HepG2 (cell line): ENCODE results near the gene JDP2. TPM values are rescaled to one million over a fixed set of nuclear protein-coding genes. Genes with fewer than 3 reads are reported as not detected.

ENCODE experiments used
- ATAC-seq: fragments of 200-7000 bp; cut with Tn5 transposase; 3 replicates; pipeline ENCODE4 v1.9.1; 2020; ENCODE audit warnings: mild to moderate bottlenecking, moderate library complexity
- BruUV-seq: library from RNA; stranded (reverse); fragments of 400-500 nt; replicated peaks from 2 replicates; lab custom pipeline; 2021; lab: Mats Ljungman, UMichigan
- CTCF ChIA-PET: fragments of 300-600 bp; formaldehyde crosslinking; extraction: SDS; loops from one replicate; lab custom pipeline; 2021; ENCODE audit warnings: low total read pairs, inconsistent platforms, low intra/inter-chr PET ratio; lab: Yijun Ruan, JAX
- POLR2A ChIA-PET: fragments of 350-600 bp; sonication (Branson Sonifier 250); formaldehyde crosslinking; loops from one replicate; lab custom pipeline; 2020; ENCODE audit warnings: antibody characterized with exemption, inconsistent platforms; lab: Yijun Ruan, JAX
- DNase-seq: peaks from one replicate; pipeline ENCODE4 v3.0.0-alpha.2; 2015; ENCODE audit warnings: low spot score
- FAIRE-seq: peaks from 3 replicates; lab custom pipeline; 2011; peaks lifted over from hg19 to GRCh38; lab: Jason Lieb, UNC
- H2AFZ ChIP-seq: one replicate; pipeline ENCODE4 v1.6.1; 2011; ENCODE audit warnings: low read length, inconsistent platforms
- H3K27ac ChIP-seq: fragments of 300-600 bp; 3 replicates; pipeline ENCODE4 v1.8.0; 2011; ENCODE audit warnings: mixed run types, mild to moderate bottlenecking, mixed read lengths, low read length, inconsistent platforms; ENCODE audit not compliant: insufficient read depth; ENCODE audit errors: extremely low read length
- H3K27me3 ChIP-seq, 2 experiments: fragments of 200-600 bp in 1 of 2; 2 replicates in 1 of 2; 3 replicates in 1 of 2; pipeline versions ENCODE4 v1.6.0 to v1.8.0; 2011; ENCODE audit warnings: low read length in 2 of 2, mild to moderate bottlenecking in 2 of 2, moderate library complexity in 2 of 2, inconsistent platforms in 1 of 2; ENCODE audit not compliant: insufficient read depth in 2 of 2, control insufficient read depth in 1 of 2
- H3K36me3 ChIP-seq, 2 experiments: fragments of 200-600 bp in 1 of 2; replicated peaks in 1 of 2; 2 replicates in 1 of 2; 3 replicates in 1 of 2; pipeline versions ENCODE4 v1.5.1 to v1.8.0; 2011; ENCODE audit warnings: low read length in 2 of 2, inconsistent platforms in 1 of 2; ENCODE audit not compliant: insufficient read depth in 2 of 2, control insufficient read depth in 1 of 2
- H3K4me1 ChIP-seq: 2 replicates; pipeline ENCODE4 v1.5.1; 2012; ENCODE audit warnings: low read length, inconsistent platforms; ENCODE audit not compliant: insufficient read depth
- H3K4me2 ChIP-seq: 2 replicates; pipeline ENCODE4 v1.6.0; 2011; ENCODE audit warnings: low read depth, low read length, inconsistent platforms
- H3K4me3 ChIP-seq, 3 experiments: fragments of 200-600 bp in 1 of 3; sonication (generic), shearing (Covaris generic) in 1 of 3; replicated peaks in 1 of 3; 2 replicates each; pipeline ENCODE4 v1.5.1; 2011 to 2016; ENCODE audit warnings: low read length in 3 of 3, inconsistent platforms in 2 of 3, low read depth in 2 of 3, mild to moderate bottlenecking in 2 of 3, control low read depth in 1 of 3, mixed read lengths in 1 of 3; ENCODE audit not compliant: insufficient read depth in 1 of 3
- H3K79me2 ChIP-seq: one replicate; pipeline ENCODE4 v1.6.1; 2011; ENCODE audit warnings: low read length, inconsistent platforms; ENCODE audit not compliant: insufficient read depth
- H3K9ac ChIP-seq: 2 replicates; pipeline ENCODE4 v1.6.0; 2011; ENCODE audit warnings: mild to moderate bottlenecking, low read depth, low read length, inconsistent platforms; ENCODE audit not compliant: insufficient read depth
- H3K9me3 ChIP-seq: 2 replicates; pipeline ENCODE4 v1.5.1; 2012; ENCODE audit warnings: mild to moderate bottlenecking, low read length
- H4K20me1 ChIP-seq: 2 replicates; pipeline ENCODE4 v1.6.0; 2011; ENCODE audit warnings: inconsistent platforms, mild to moderate bottlenecking, low read length, moderate library complexity; ENCODE audit not compliant: insufficient read depth
- KLF16 ChIP-seq, 2 experiments: sonication (generic) in 1 of 2; formaldehyde crosslinking in 1 of 2; IDR thresholded peaks; 2 replicates each; pipeline versions ENCODE4 v1.6.1 to v1.8.0; 2016 to 2023; ENCODE audit warnings: missing genetic modification reagents in 2 of 2, missing compliant biosample characterization in 1 of 2
- SUZ12 ChIP-seq: fragments of 150-350 bp; IDR thresholded peaks from 2 replicates; pipeline ENCODE4 v1.6.1; 2014; ENCODE audit warnings: low read depth, low read length
- TEF ChIP-seq: sonication (generic); formaldehyde crosslinking; IDR thresholded peaks from 2 replicates; pipeline ENCODE4 v1.5.0; 2020; ENCODE audit warnings: missing genetic modification reagents
- ZNF274 ChIP-seq: sonication (generic); formaldehyde crosslinking; IDR thresholded peaks from 2 replicates; pipeline ENCODE4 v1.5.1; 2020; ENCODE audit warnings: mild to moderate bottlenecking, missing genetic modification reagents
- WGBS: methylation state at CpG from one replicate; pipeline ENCODE4 v1.1.6; 2017; ENCODE audit warnings: low lambda C conversion rate; 5-methylcytosine and 5-hydroxymethylcytosine counted together
- in situ Hi-C: cut with HindIII; loops from 2 replicates; pipeline ENCODE4 v1.10.0; 2017; ENCODE audit warnings: low pct_unique_long_range_greater_than_20kb; ENCODE audit not compliant: extremely low pct_ligation_motif_present
- intact Hi-C: fragments of 100-400 bp; cut with micrococcal nuclease; formaldehyde crosslinking; loops from one replicate; pipeline ENCODE4 v1.10.0; 2022; ENCODE audit not compliant: unreplicated experiment
- polyA plus RNA-seq, 8 experiments: library from polyadenylated mRNA; depleted of rRNA in 3 of 8; stranded (reverse) in 7 of 8; unstranded in 1 of 8; fragments of >200 nt; fragmentation: Illumina TruSeq in 4 of 8; extraction: Trizol in 4 of 8; gene quantifications; 2 replicates each; pipeline versions ENCODE4 v1.2.1 to v1.2.3, GENCODE V29; 2011 to 2016; ENCODE audit warnings: low read depth in 4 of 8, missing spikeins in 1 of 8, mixed read lengths in 1 of 8; ENCODE audit not compliant: insufficient read depth in 1 of 8
- total RNA-seq, 5 experiments: library from RNA; depleted of rRNA; stranded (reverse); fragments of >200 nt; fragmentation: Illumina TruSeq; extraction: Trizol; gene quantifications; 2 replicates each; pipeline ENCODE4 v1.2.3, GENCODE V29; 2016; ENCODE audit warnings: low read depth in 1 of 5
- TF ChIP-seq, protein P1 (sequence below), 2 experiments: sonication (generic) in 1 of 2; formaldehyde crosslinking in 1 of 2; IDR thresholded peaks; 2 replicates each; pipeline versions ENCODE4 v1.6.1 to v1.9.0; 2014 to 2022; ENCODE audit warnings: antibody characterized with exemption in 1 of 2, borderline replicate concordance in 1 of 2, inconsistent platforms in 1 of 2, low read depth in 1 of 2, missing genetic modification reagents in 1 of 2
- TF ChIP-seq, protein P2 (sequence below): sonication (generic); formaldehyde crosslinking; IDR thresholded peaks from 2 replicates; pipeline ENCODE4 v1.4.0; 2020; ENCODE audit warnings: mild to moderate bottlenecking, missing genetic modification reagents
- TF ChIP-seq, protein P3 (sequence below): sonication (generic); formaldehyde crosslinking; IDR thresholded peaks from 2 replicates; pipeline ENCODE4 v1.4.0; 2020; ENCODE audit warnings: mild to moderate bottlenecking, missing genetic modification reagents

JDP2 gene
- total and polyA plus RNA-seq, 2 of the 13 experiments (the other 11 are each of a cell fraction or from before 2014, with no cell fraction given): 8.0 to 8.9 TPM

GRCh38 chr14:75501080-75501479 is 73.3 kb downstream of the JDP2 start (continued):
- TF ChIP-seq, protein P1, sequence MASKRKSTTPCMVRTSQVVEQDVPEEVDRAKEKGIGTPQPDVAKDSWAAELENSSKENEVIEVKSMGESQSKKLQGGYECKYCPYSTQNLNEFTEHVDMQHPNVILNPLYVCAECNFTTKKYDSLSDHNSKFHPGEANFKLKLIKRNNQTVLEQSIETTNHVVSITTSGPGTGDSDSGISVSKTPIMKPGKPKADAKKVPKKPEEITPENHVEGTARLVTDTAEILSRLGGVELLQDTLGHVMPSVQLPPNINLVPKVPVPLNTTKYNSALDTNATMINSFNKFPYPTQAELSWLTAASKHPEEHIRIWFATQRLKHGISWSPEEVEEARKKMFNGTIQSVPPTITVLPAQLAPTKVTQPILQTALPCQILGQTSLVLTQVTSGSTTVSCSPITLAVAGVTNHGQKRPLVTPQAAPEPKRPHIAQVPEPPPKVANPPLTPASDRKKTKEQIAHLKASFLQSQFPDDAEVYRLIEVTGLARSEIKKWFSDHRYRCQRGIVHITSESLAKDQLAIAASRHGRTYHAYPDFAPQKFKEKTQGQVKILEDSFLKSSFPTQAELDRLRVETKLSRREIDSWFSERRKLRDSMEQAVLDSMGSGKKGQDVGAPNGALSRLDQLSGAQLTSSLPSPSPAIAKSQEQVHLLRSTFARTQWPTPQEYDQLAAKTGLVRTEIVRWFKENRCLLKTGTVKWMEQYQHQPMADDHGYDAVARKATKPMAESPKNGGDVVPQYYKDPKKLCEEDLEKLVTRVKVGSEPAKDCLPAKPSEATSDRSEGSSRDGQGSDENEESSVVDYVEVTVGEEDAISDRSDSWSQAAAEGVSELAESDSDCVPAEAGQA (IDR thresholded peaks at IDR 0.05; ENCODE audit: low read depth): no peak
- TF ChIP-seq, protein P1 (CRISPR knock-in tag; IDR thresholded peaks at IDR 0.05; ENCODE audit: borderline replicate concordance): no peak
- TF ChIP-seq ZNF274 (CRISPR knock-in tag) (no peak), KLF16 (CRISPR knock-in tag; IDR thresholded peaks at IDR 0.05) (no peak), SUZ12 (no peak)

DNA sequence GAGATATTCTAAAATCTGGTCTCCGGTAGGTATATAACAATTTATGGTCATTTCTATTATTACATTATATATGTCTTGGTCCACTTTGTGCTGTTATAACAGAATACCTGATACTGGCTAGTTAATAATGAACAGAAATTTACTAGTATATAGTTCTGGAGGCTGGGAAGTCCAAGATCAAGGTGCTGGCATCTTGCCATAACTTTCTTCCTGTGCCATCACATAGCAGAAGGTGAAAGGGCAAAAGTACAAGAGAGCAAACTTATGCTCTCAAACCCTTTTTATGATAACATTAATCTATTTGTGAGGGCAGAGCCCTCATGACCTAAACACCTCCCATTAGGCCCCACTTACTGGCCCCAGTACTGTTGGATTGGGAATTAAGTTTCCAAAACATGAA is 76.6 kb downstream of the JDP2 start:
- intact Hi-C loops: no loop called here
- Histone ChIP-seq H3K4me2 (no peak overlapping the region), H3K4me1 (peaks cover 7% of the 10 kb centered on the region; the same call in 1 of the 2 replicates), H3K4me3 (no peak overlapping the region), H3K79me2 (no peaks in the 10 kb centered on the region), H3K27ac (no peak overlapping the region), H4K20me1 (no peaks in the 10 kb centered on the region), H3K27me3 (no peaks in the 10 kb centered on the region), H3K36me3 (no peaks in the 10 kb centered on the region), H3K9me3 (no peaks in the 10 kb centered on the region), H3K9ac (no peak overlapping the region), H2AFZ (no peak overlapping the region)
- BruUV-seq: no TSS peak
- ChIA-PET CTCF (no interaction called here), POLR2A (no interaction called here)
- no peak for FAIRE-seq
- in situ Hi-C loops: no loop called here
- DNase-seq: peak; percentile 45
- no peak for ATAC-seq
- WGBS: 97% methylated on average over 1 of the region's 1 CpG
- TF ChIP-seq TEF (CRISPR knock-in tag): no peak
- TF ChIP-seq, protein P2, sequence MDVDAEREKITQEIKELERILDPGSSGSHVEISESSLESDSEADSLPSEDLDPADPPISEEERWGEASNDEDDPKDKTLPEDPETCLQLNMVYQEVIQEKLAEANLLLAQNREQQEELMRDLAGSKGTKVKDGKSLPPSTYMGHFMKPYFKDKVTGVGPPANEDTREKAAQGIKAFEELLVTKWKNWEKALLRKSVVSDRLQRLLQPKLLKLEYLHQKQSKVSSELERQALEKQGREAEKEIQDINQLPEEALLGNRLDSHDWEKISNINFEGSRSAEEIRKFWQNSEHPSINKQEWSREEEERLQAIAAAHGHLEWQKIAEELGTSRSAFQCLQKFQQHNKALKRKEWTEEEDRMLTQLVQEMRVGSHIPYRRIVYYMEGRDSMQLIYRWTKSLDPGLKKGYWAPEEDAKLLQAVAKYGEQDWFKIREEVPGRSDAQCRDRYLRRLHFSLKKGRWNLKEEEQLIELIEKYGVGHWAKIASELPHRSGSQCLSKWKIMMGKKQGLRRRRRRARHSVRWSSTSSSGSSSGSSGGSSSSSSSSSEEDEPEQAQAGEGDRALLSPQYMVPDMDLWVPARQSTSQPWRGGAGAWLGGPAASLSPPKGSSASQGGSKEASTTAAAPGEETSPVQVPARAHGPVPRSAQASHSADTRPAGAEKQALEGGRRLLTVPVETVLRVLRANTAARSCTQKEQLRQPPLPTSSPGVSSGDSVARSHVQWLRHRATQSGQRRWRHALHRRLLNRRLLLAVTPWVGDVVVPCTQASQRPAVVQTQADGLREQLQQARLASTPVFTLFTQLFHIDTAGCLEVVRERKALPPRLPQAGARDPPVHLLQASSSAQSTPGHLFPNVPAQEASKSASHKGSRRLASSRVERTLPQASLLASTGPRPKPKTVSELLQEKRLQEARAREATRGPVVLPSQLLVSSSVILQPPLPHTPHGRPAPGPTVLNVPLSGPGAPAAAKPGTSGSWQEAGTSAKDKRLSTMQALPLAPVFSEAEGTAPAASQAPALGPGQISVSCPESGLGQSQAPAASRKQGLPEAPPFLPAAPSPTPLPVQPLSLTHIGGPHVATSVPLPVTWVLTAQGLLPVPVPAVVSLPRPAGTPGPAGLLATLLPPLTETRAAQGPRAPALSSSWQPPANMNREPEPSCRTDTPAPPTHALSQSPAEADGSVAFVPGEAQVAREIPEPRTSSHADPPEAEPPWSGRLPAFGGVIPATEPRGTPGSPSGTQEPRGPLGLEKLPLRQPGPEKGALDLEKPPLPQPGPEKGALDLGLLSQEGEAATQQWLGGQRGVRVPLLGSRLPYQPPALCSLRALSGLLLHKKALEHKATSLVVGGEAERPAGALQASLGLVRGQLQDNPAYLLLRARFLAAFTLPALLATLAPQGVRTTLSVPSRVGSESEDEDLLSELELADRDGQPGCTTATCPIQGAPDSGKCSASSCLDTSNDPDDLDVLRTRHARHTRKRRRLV (CRISPR knock-in tag): no peak
- TF ChIP-seq, protein P3, sequence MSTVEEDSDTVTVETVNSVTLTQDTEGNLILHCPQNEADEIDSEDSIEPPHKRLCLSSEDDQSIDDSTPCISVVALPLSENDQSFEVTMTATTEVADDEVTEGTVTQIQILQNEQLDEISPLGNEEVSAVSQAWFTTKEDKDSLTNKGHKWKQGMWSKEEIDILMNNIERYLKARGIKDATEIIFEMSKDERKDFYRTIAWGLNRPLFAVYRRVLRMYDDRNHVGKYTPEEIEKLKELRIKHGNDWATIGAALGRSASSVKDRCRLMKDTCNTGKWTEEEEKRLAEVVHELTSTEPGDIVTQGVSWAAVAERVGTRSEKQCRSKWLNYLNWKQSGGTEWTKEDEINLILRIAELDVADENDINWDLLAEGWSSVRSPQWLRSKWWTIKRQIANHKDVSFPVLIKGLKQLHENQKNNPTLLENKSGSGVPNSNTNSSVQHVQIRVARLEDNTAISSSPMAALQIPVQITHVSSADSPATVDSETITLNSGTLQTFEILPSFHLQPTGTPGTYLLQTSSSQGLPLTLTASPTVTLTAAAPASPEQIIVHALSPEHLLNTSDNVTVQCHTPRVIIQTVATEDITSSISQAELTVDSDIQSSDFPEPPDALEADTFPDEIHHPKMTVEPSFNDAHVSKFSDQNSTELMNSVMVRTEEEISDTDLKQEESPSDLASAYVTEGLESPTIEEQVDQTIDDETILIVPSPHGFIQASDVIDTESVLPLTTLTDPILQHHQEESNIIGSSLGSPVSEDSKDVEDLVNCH: no peak
